Transverse colon (tissue), 4 donors: ENCODE measurements around the gene NEDD4L. TPM values are rescaled to one million over a fixed set of nuclear protein-coding genes. Genes with fewer than 3 reads are reported as not detected.

Experiments
- DNase-seq: peaks from one replicate; pipeline ENCODE4 v3.0.0-alpha.2; 2019
- H3K27ac ChIP-seq, 4 donors: fragments of 200-600 bp; sonication (generic); 2 replicates each; pipeline ENCODE4 v1.5.1; 2016 to 2018; ENCODE audit warnings: inconsistent platforms in 4 of 4
- H3K27me3 ChIP-seq: fragments of 200-600 bp; sonication (generic); 2 replicates; pipeline ENCODE4 v1.5.1; 2017; ENCODE audit warnings: inconsistent platforms
- H3K36me3 ChIP-seq, 4 donors: fragments of 200-600 bp; sonication (generic); 2 replicates each; pipeline ENCODE4 v1.5.1; 2017 to 2019; ENCODE audit warnings: inconsistent platforms in 4 of 4
- H3K4me1 ChIP-seq, 4 donors: fragments of 200-600 bp; sonication (generic); 2 replicates each; pipeline ENCODE4 v1.5.1; 2017 to 2020; ENCODE audit warnings: inconsistent platforms in 4 of 4
- H3K4me3 ChIP-seq, 4 donors: fragments of 200-600 bp; sonication (generic); 1 replicate in 1 of 4; 2 replicates in 3 of 4; pipeline versions ENCODE4 v1.5.1 to v1.6.1; 2017 to 2019; ENCODE audit warnings: inconsistent platforms in 4 of 4
- H3K9me3 ChIP-seq, 2 donors: fragments of 200-600 bp; sonication (generic); 2 replicates each; pipeline ENCODE4 v1.5.1; 2017 to 2019; ENCODE audit warnings: inconsistent platforms in 2 of 2
- EP300 ChIP-seq: sonication (generic); formaldehyde crosslinking; IDR thresholded peaks from one replicate; pipeline ENCODE4 v1.6.1; 2017; ENCODE audit warnings: antibody characterized with exemption, low read depth
- POLR2A ChIP-seq: fragments of 450-650 bp; IDR thresholded peaks from one replicate; pipeline ENCODE4 v1.6.1; 2016; ENCODE audit warnings: antibody characterized with exemption, mild to moderate bottlenecking, moderate library complexity
- POLR2AphosphoS5 ChIP-seq, 3 donors: sonication (generic); formaldehyde crosslinking; IDR thresholded peaks; one replicate each; pipeline ENCODE4 v1.6.1; 2016; ENCODE audit warnings: antibody characterized with exemption in 3 of 3
- WGBS, 2 donors: methylation state at CpG; one replicate each; pipeline ENCODE4 v1.1.5; 2018; ENCODE audit warnings: low coverage in 1 of 2; 5-methylcytosine and 5-hydroxymethylcytosine counted together
- in situ Hi-C, 4 donors: fragments of 200-750 bp; cut with MboI; loops; one replicate each; pipeline versions ENCODE4 v1.15.0 to v1.15.1; 2017; ENCODE audit warnings: low sequenced_read_pairs in 3 of 4, low pct_ligation_motif_present in 1 of 4, low pct_unique_long_range_greater_than_20kb in 1 of 4
- intact Hi-C: fragments of 100-400 bp; cut with DNase I; formaldehyde crosslinking; loops from one replicate; pipeline ENCODE4 v1.15.1; 2023; ENCODE audit warnings: low total_unique reads
- total RNA-seq, 4 donors: library from RNA; depleted of rRNA; stranded (reverse); fragments of >200 nt; gene quantifications; one replicate each; pipeline ENCODE4 v1.1.0, GENCODE V29; 2016
- TF ChIP-seq, protein P1 (sequence below), 5 experiments: fragments of 200-600 bp in 3 of 5; fragments of 450-650 bp in 2 of 5; sonication (generic) in 3 of 5; IDR thresholded peaks; 1 replicate in 2 of 5; 2 replicates in 3 of 5; pipeline ENCODE4 v1.5.1; 2016 to 2017; ENCODE audit warnings: antibody characterized with exemption in 5 of 5, inconsistent platforms in 3 of 5, mild to moderate bottlenecking in 2 of 5, moderate library complexity in 1 of 5

Gene NEDD4L
- total RNA-seq, 4 donors from 2014 or later, result 217 to 773 (median 305) TPM

GRCh38 chr18:58088691-58089065 lies 44.7 kb downstream of the NEDD4L start:
- no peaks in the 10 kb centered on the region for H3K27me3 ChIP-seq
- intact Hi-C loops, result no loop called here
- peak overlapping the region; percentile 68 to 74 (median 72) for H3K27ac ChIP-seq
- TF ChIP-seq, protein P1, sequence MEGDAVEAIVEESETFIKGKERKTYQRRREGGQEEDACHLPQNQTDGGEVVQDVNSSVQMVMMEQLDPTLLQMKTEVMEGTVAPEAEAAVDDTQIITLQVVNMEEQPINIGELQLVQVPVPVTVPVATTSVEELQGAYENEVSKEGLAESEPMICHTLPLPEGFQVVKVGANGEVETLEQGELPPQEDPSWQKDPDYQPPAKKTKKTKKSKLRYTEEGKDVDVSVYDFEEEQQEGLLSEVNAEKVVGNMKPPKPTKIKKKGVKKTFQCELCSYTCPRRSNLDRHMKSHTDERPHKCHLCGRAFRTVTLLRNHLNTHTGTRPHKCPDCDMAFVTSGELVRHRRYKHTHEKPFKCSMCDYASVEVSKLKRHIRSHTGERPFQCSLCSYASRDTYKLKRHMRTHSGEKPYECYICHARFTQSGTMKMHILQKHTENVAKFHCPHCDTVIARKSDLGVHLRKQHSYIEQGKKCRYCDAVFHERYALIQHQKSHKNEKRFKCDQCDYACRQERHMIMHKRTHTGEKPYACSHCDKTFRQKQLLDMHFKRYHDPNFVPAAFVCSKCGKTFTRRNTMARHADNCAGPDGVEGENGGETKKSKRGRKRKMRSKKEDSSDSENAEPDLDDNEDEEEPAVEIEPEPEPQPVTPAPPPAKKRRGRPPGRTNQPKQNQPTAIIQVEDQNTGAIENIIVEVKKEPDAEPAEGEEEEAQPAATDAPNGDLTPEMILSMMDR (IDR thresholded peaks at IDR 0.05), result no peak
- TF ChIP-seq EP300 (no peak), POLR2A (no peak), POLR2AphosphoS5 (IDR thresholded peaks at IDR 0.05) (no peak)
- in situ Hi-C loops, result no loop called here
- WGBS, 2 donors, result 44 to 57% methylated on average over 4 of the region's 4 CpGs
- no peaks in the 10 kb centered on the region for H3K36me3 ChIP-seq
- no peak for DNase-seq
- peaks cover 0 to 43% (median 10%) of the 10 kb centered on the region in 4 donors for H3K4me1 ChIP-seq
- H3K9me3 ChIP-seq, result no peaks in the 10 kb centered on the region
- no peak overlapping the region for H3K4me3 ChIP-seq

- Histone ChIP-seq H3K9me3 (no peaks in the 10 kb centered on the region), H3K36me3 (no peaks in the 10 kb centered on the region), H3K27ac (peak overlapping the region in 2 of 4 donors; percentile 18 to 38), H3K4me3 (no peak overlapping the region), H3K27me3 (no peaks in the 10 kb centered on the region), H3K4me1 (peaks cover 0 to 52% (median 13%) of the 10 kb centered on the region in 4 donors)
- TF ChIP-seq POLR2A, result no peak
- TF ChIP-seq EP300, result no peak
- peak in 1 of 3 donors; percentile 10 for TF ChIP-seq POLR2AphosphoS5 (IDR thresholded peaks at IDR 0.05)
- TF ChIP-seq, protein P1 (IDR thresholded peaks at IDR 0.05), result no peak
- 84% methylated on average over 2 of the region's 2 CpGs; no CpG with 5 or more reads in 1 of the 2 donors for WGBS, 2 donors
- in situ Hi-C loops, result no loop called here
- intact Hi-C loops, result no loop called here
- peak; percentile 48 for DNase-seq
These were observed 47.1 kb downstream of the NEDD4L start for GRCh38 chr18:58091099-58091611.

GRCh38 chr18:58093311-58093803 lies 49.3 kb downstream of the NEDD4L start:
- no peak for TF ChIP-seq POLR2A
- no peak for DNase-seq
- no peaks in the 10 kb centered on the region for H3K27me3 ChIP-seq
- 69 to 77% methylated on average over 6 to 7 of the region's 7 CpGs for WGBS, 2 donors
- peak overlapping the region; percentile 18 to 57 (median 32) for H3K27ac ChIP-seq
- no peak overlapping the region for H3K4me3 ChIP-seq
- peaks cover 6 to 58% (median 31%) of the 10 kb centered on the region in 4 donors for H3K4me1 ChIP-seq
- H3K36me3 ChIP-seq, result no peaks in the 10 kb centered on the region
- H3K9me3 ChIP-seq, result no peaks in the 10 kb centered on the region
- in situ Hi-C loops (no loop called here), intact Hi-C loops (no loop called here)

GRCh38 chr18:58095222-58095621 lies 51.2 kb downstream of the NEDD4L start:
- TF ChIP-seq POLR2AphosphoS5 (IDR thresholded peaks at IDR 0.05) (no peak), EP300 (no peak), POLR2A (no peak)
- TF ChIP-seq, protein P1 (IDR thresholded peaks at IDR 0.05), result no peak
- H3K4me1 ChIP-seq, result peaks cover 9 to 63% (median 39%) of the 10 kb centered on the region in 4 donors
- no peaks in the 10 kb centered on the region for H3K9me3 ChIP-seq
- no peak overlapping the region for H3K27ac ChIP-seq
- DNase-seq, result no peak
- intact Hi-C loops, result no loop called here
- H3K27me3 ChIP-seq, result no peaks in the 10 kb centered on the region
- H3K4me3 ChIP-seq, result no peak overlapping the region
- 78 to 87% methylated on average over 7 to 8 of the region's 8 CpGs for WGBS, 2 donors
- no peaks in the 10 kb centered on the region for H3K36me3 ChIP-seq
- in situ Hi-C loops, result no loop called here

DNA sequence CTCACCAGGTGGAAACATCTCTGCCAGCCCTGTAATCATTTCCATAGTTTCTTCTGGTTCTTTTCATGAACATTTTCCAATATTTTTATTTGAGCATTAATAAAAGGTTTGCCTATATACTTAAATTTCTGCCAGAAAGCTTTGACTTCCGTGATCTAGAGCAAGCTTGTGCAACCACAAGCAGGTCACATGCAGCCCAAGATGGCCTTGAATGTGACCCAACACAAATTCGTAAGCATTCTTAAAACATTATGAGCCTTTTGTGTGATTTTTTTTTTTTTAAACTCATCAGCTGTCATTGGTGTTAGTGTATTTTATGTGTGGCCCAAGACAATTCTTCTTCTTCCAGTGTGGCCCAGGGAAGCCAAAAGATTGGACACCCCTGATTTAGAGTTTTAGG lies 51.6 kb downstream of the NEDD4L start:
- no peak overlapping the region for H3K27ac ChIP-seq
- intact Hi-C loops (no loop called here), in situ Hi-C loops (no loop called here)
- no peak for DNase-seq
- peaks cover 9 to 66% (median 42%) of the 10 kb centered on the region in 4 donors for H3K4me1 ChIP-seq
- no peak overlapping the region for H3K4me3 ChIP-seq
- TF ChIP-seq POLR2AphosphoS5 (IDR thresholded peaks at IDR 0.05) (no peak), POLR2A (no peak), EP300 (no peak)
- no peaks in the 10 kb centered on the region for H3K36me3 ChIP-seq
- WGBS, 2 donors, result 95 to 100% methylated on average over 2 of the region's 2 CpGs
- no peaks in the 10 kb centered on the region for H3K27me3 ChIP-seq
- H3K9me3 ChIP-seq, result no peaks in the 10 kb centered on the region
